Neural crest cell (in vitro differentiated cells): ENCODE measurements around the gene FCHSD2. TPM values are rescaled to one million over a fixed set of nuclear protein-coding genes. Genes with fewer than 3 reads are reported as not detected.
"Not testable (repeated sequence)": the region's sequence is repeated elsewhere in the genome, so short reads cannot be mapped to it uniquely, and the experiment has no call there.

Experiments used
- DNase-seq: peaks from one replicate; pipeline ENCODE4 v3.0.0; 2021; ENCODE audit warnings: low read depth, mixed read lengths, low spot score
- H3K27ac Mint-ChIP-seq: one replicate; pipeline ENCODE4 v1.8.0; 2021; ENCODE audit warnings: mild to moderate bottlenecking, mixed read lengths; ENCODE audit not compliant: unreplicated experiment
- H3K27me3 Mint-ChIP-seq: 2 replicates; pipeline ENCODE4 v1.8.0; 2021; ENCODE audit warnings: low read depth, mild to moderate bottlenecking, mixed read lengths
- H3K36me3 Mint-ChIP-seq: 2 replicates; pipeline ENCODE4 v1.8.0; 2021; ENCODE audit warnings: low read depth, mild to moderate bottlenecking, mixed read lengths
- H3K4me1 Mint-ChIP-seq: 2 replicates; pipeline ENCODE4 v1.8.0; 2021; ENCODE audit warnings: mixed read lengths
- H3K4me3 Mint-ChIP-seq: one replicate; pipeline ENCODE4 v1.8.0; 2021; ENCODE audit warnings: mild to moderate bottlenecking, mixed read lengths
- H3K9me3 Mint-ChIP-seq: 2 replicates; pipeline ENCODE4 v1.8.0; 2021; ENCODE audit warnings: mixed read lengths
- total RNA-seq: library from RNA; stranded (reverse); gene quantifications from 2 replicates; pipeline ENCODE4 v1.2.1, GENCODE V29; 2021
- TF ChIP-seq, protein P1 (sequence below): fragments of 200-600 bp; sonication (generic); conservative IDR thresholded peaks from 2 replicates; pipeline ENCODE4 v1.5.0; 2021; ENCODE audit warnings: antibody characterized with exemption, mild to moderate bottlenecking

FCHSD2 gene
- total RNA-seq, 1 donor from 2014 or later = 34.4 TPM

GRCh38 chr11:72812967-72813739 lies 329.0 kb downstream of the FCHSD2 start:
- peaks cover 3% of the 10 kb centered on the region for H3K36me3 Mint-ChIP-seq
- H3K4me1 Mint-ChIP-seq = peaks cover 30% of the 10 kb centered on the region
- TF ChIP-seq, protein P1, sequence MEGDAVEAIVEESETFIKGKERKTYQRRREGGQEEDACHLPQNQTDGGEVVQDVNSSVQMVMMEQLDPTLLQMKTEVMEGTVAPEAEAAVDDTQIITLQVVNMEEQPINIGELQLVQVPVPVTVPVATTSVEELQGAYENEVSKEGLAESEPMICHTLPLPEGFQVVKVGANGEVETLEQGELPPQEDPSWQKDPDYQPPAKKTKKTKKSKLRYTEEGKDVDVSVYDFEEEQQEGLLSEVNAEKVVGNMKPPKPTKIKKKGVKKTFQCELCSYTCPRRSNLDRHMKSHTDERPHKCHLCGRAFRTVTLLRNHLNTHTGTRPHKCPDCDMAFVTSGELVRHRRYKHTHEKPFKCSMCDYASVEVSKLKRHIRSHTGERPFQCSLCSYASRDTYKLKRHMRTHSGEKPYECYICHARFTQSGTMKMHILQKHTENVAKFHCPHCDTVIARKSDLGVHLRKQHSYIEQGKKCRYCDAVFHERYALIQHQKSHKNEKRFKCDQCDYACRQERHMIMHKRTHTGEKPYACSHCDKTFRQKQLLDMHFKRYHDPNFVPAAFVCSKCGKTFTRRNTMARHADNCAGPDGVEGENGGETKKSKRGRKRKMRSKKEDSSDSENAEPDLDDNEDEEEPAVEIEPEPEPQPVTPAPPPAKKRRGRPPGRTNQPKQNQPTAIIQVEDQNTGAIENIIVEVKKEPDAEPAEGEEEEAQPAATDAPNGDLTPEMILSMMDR = peak; percentile 68
- peak overlapping the region; percentile 90 for H3K4me3 Mint-ChIP-seq
- H3K27ac Mint-ChIP-seq = peak overlapping the region; percentile 91
- H3K9me3 Mint-ChIP-seq = no peaks in the 10 kb centered on the region
- H3K27me3 Mint-ChIP-seq = no peaks in the 10 kb centered on the region
- DNase-seq = peak; percentile 44

GRCh38 chr11:72812604-72812966 lies 329.5 kb downstream of the FCHSD2 start:
- no peaks in the 10 kb centered on the region for H3K27me3 Mint-ChIP-seq
- H3K36me3 Mint-ChIP-seq = peaks cover 3% of the 10 kb centered on the region
- H3K9me3 Mint-ChIP-seq = no peaks in the 10 kb centered on the region
- TF ChIP-seq, protein P1 = no peak
- peaks cover 30% of the 10 kb centered on the region for H3K4me1 Mint-ChIP-seq
- peak overlapping the region; percentile 91 for H3K27ac Mint-ChIP-seq
- DNase-seq = no peak
- peak overlapping the region; percentile 90 for H3K4me3 Mint-ChIP-seq

- H3K4me1 Mint-ChIP-seq = peaks cover 30% of the 10 kb centered on the region
- H3K36me3 Mint-ChIP-seq, H3K27me3 Mint-ChIP-seq: not testable (repeated sequence)
Measured at GRCh38 chr11:72811686-72812085, 330.4 kb downstream of the FCHSD2 start.

DNA sequence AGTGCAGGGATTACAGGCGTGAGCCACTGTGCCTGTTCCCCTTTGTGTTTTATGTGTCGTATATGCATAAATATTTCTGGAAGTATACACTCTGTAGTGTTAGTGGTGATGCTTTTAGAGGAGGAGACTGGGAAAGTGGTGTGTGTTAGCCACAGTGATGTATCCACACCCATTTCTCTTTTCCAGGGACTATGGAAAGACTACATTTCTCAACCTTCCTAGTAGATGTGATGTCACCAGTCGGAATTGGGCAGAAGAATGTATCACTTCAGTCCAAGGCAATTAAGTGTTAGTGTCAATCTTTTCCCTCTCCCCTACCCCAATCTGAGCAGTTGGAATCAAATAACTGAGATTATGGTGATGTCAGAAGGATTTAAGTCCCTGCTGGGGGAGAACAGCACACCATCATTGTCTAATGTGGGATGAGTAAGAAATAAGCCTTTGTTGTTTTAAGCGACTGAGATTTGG lies 333.8 kb downstream of the FCHSD2 start:
- H3K4me1 Mint-ChIP-seq = peaks cover 18% of the 10 kb centered on the region
- no peak overlapping the region for H3K27ac Mint-ChIP-seq
- H3K4me3 Mint-ChIP-seq = no peak overlapping the region
- TF ChIP-seq, protein P1 = no peak
- DNase-seq = no peak
- peaks cover 3% of the 10 kb centered on the region for H3K36me3 Mint-ChIP-seq
- no peaks in the 10 kb centered on the region for H3K9me3 Mint-ChIP-seq
- no peaks in the 10 kb centered on the region for H3K27me3 Mint-ChIP-seq

More at GRCh38 chr11:72811686-72812085, 330.4 kb downstream of the FCHSD2 start:
- not testable (repeated sequence) for H3K27ac Mint-ChIP-seq, DNase-seq, H3K9me3 Mint-ChIP-seq
- peak overlapping the region; percentile 67 for H3K4me3 Mint-ChIP-seq

- H3K36me3 Mint-ChIP-seq = peaks cover 1% of the 10 kb centered on the region
- H3K4me3 Mint-ChIP-seq = no peak overlapping the region
- no peaks in the 10 kb centered on the region for H3K9me3 Mint-ChIP-seq
- no peaks in the 10 kb centered on the region for H3K27me3 Mint-ChIP-seq
- TF ChIP-seq, protein P1 = no peak
- H3K4me1 Mint-ChIP-seq = peaks cover 12% of the 10 kb centered on the region
- DNase-seq = no peak
- no peak overlapping the region for H3K27ac Mint-ChIP-seq
Measured at GRCh38 chr11:72807792-72808191, 334.3 kb downstream of the FCHSD2 start.

- Mint-ChIP-seq H3K4me1 (peaks cover 8% of the 10 kb centered on the region), H3K36me3 (no peaks in the 10 kb centered on the region), H3K27me3 (no peaks in the 10 kb centered on the region), H3K27ac (no peak overlapping the region), H3K4me3 (no peak overlapping the region), H3K9me3 (no peaks in the 10 kb centered on the region)
- no peak for DNase-seq
- TF ChIP-seq, protein P1 = no peak
Measured at GRCh38 chr11:72807021-72807693, 335.0 kb downstream of the FCHSD2 start.

- H3K27ac Mint-ChIP-seq, H3K27me3 Mint-ChIP-seq, H3K9me3 Mint-ChIP-seq, H3K4me1 Mint-ChIP-seq, DNase-seq, H3K4me3 Mint-ChIP-seq, H3K36me3 Mint-ChIP-seq: not testable (repeated sequence)
Measured at GRCh38 chr11:72806378-72806777, 335.7 kb downstream of the FCHSD2 start.
